22Rv1 (cell line): ENCODE results near the gene KCNK7.
"Not testable (repeated sequence)": the region's sequence is repeated elsewhere in the genome, so short reads cannot be mapped to it uniquely, and the experiment has no call there.

Source experiments
- CTCF ChIP-seq: fragments of 450-650 bp; IDR thresholded peaks from 2 replicates; pipeline ENCODE4 v1.5.1; 2017; ENCODE audit warnings: mild to moderate bottlenecking
- ZFX ChIP-seq: fragments of 450-650 bp; IDR thresholded peaks from 2 replicates; pipeline ENCODE4 v1.6.1; 2017; ENCODE audit warnings: antibody characterized with exemption, borderline replicate concordance

DNA sequence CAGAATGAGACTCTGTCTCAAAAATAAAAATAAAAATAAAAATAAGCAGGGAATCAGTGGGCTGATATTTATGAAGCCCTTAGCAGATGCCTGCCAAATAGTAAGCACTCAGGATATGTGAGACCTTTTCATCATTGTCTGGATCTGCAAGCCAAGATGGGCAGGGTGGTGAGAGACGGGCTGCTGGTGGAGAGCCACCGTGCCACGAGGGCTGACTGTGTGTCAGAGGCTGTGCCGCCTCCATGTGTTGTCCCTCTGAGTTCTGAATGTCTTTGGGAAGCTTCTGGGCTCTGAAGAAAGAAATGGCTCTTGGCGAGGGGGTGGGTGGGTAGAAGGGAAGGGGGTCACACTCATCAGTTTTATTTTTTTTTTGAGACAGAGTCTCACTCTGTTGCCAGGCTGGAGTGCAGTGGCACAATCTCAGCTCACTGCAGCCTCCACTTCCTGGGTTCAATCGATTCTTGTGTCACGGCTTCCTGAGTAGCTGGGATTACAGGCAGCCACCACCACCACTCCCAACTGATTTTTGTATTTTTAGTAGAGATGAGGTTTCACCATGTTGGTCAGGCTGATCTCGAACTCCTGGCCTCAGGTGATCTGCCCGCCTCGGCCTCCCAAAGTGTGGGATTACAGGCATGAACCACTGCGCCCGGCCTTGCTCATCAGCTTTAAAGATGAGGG, 30.6 kb downstream of the KCNK7 start:
- TF ChIP-seq CTCF, ZFX: not testable (repeated sequence)
